H1 (cell line): ENCODE results near the gene VGLL2. TPM values are rescaled to one million over a fixed set of nuclear protein-coding genes. Genes with fewer than 3 reads are reported as not detected.

ENCODE experiments used
- CTCF ChIA-PET: fragments of 300-600 bp; sonication (Branson Sonifier 250); formaldehyde crosslinking; loops from one replicate; lab custom pipeline; 2021; ENCODE audit not compliant: partially characterized antibody; lab: Charles Lee
- POLR2A ChIA-PET: fragments of 300-600 bp; sonication (Branson Sonifier 250); formaldehyde crosslinking; loops from one replicate; lab custom pipeline; 2021; ENCODE audit warnings: inconsistent platforms; ENCODE audit not compliant: partially characterized antibody; lab: Charles Lee
- DNase-seq, 2 experiments: peaks; one replicate each; pipeline versions ENCODE4 v3.0.0 to v3.0.0-alpha.2; 2010 to 2022; ENCODE audit warnings: low spot score in 2 of 2, low read depth in 1 of 2, mixed read lengths in 1 of 2
- FAIRE-seq: peaks from 2 replicates; lab custom pipeline; 2011; peaks lifted over from hg19 to GRCh38; lab: Jason Lieb, UNC
- H2AFZ ChIP-seq: 2 replicates; pipeline ENCODE4 v1.8.1; 2012; ENCODE audit warnings: low read length, inconsistent platforms
- H2AK5ac ChIP-seq: 2 replicates; pipeline ENCODE4 v1.6.1; 2013; ENCODE audit warnings: low read depth, low read length
- H2BK120ac ChIP-seq: replicated peaks from 2 replicates; pipeline ENCODE3; 2013; ENCODE audit warnings: low read depth, low read length, inconsistent platforms
- H2BK12ac ChIP-seq: 2 replicates; pipeline ENCODE4 v1.6.1; 2013; ENCODE audit warnings: low read depth, low read length
- H2BK15ac ChIP-seq: 2 replicates; pipeline ENCODE4 v1.6.1; 2013; ENCODE audit warnings: low read length
- H2BK20ac ChIP-seq: 2 replicates; pipeline ENCODE4 v1.6.1; 2013; ENCODE audit warnings: low read length
- H2BK5ac ChIP-seq: 2 replicates; pipeline ENCODE4 v1.6.1; 2013; ENCODE audit warnings: low read depth, low read length
- H3K14ac ChIP-seq: 2 replicates; pipeline ENCODE4 v1.6.1; 2013; ENCODE audit warnings: inconsistent platforms; ENCODE audit not compliant: insufficient read length
- H3K18ac ChIP-seq: 2 replicates; pipeline ENCODE4 v1.6.1; 2013; ENCODE audit warnings: low read length; ENCODE audit errors: extremely low read depth
- H3K23ac ChIP-seq: 2 replicates; pipeline ENCODE4 v1.6.1; 2013; ENCODE audit warnings: inconsistent platforms; ENCODE audit not compliant: insufficient read length
- H3K23me2 ChIP-seq: 2 replicates; pipeline ENCODE4 v1.6.1; 2013; ENCODE audit warnings: low read depth, low read length
- H3K27ac ChIP-seq: 2 replicates; pipeline ENCODE4 v1.6.1; 2011; ENCODE audit warnings: low read depth, low read length, inconsistent platforms
- H3K27me3 ChIP-seq, 4 experiments: replicated peaks in 1 of 4; 1 replicate in 1 of 4; 2 replicates in 3 of 4; pipeline versions ENCODE4 v1.6.1 to v1.8.1; 2011 to 2013; ENCODE audit warnings: low read length in 3 of 4, mild to moderate bottlenecking in 3 of 4, inconsistent platforms in 2 of 4, mixed read lengths in 2 of 4, moderate library complexity in 1 of 4; ENCODE audit not compliant: control insufficient read depth in 3 of 4, insufficient read depth in 3 of 4; ENCODE audit errors: extremely low read depth in 1 of 4
- H3K36me3 ChIP-seq, 4 experiments: 2 replicates each; pipeline versions ENCODE4 v1.6.1 to v1.8.1; 2011 to 2013; ENCODE audit warnings: mild to moderate bottlenecking in 4 of 4, low read length in 3 of 4, moderate library complexity in 2 of 4, control low read depth in 1 of 4, inconsistent platforms in 1 of 4; ENCODE audit not compliant: insufficient read depth in 4 of 4, control insufficient read depth in 2 of 4
- H3K4ac ChIP-seq: replicated peaks from 2 replicates; pipeline ENCODE3; 2013; ENCODE audit warnings: low read length, low read depth, mixed read lengths, inconsistent platforms; ENCODE audit not compliant: insufficient read length
- H3K4me1 ChIP-seq, 4 experiments: replicated peaks in 1 of 4; 1 replicate in 1 of 4; 2 replicates in 3 of 4; pipeline versions ENCODE4 v1.6.1 to v1.8.1; 2011 to 2013; ENCODE audit warnings: low read length in 3 of 4, inconsistent platforms in 2 of 4, mixed read lengths in 1 of 4; ENCODE audit not compliant: insufficient read depth in 4 of 4, control insufficient read depth in 3 of 4
- H3K4me2 ChIP-seq, 2 experiments: 2 replicates each; pipeline versions ENCODE4 v1.6.1 to v1.8.1; 2011 to 2013; ENCODE audit warnings: low read depth in 2 of 2, low read length in 2 of 2, control low read depth in 1 of 2, inconsistent platforms in 1 of 2, mild to moderate bottlenecking in 1 of 2; ENCODE audit not compliant: insufficient read depth in 1 of 2
- H3K4me3 ChIP-seq, 4 experiments: fragments of 200-600, 300-600 bp in 1 of 4; sonication (generic), shearing (Covaris generic), sonication (Bioruptor Twin) in 1 of 4; 2 replicates each; pipeline versions ENCODE4 v1.5.1 to v1.8.1; 2011 to 2016; ENCODE audit warnings: low read length in 4 of 4, low read depth in 3 of 4, control low read depth in 2 of 4, inconsistent platforms in 2 of 4, mild to moderate bottlenecking in 2 of 4, mixed read lengths in 1 of 4, moderate library complexity in 1 of 4; ENCODE audit not compliant: insufficient read depth in 2 of 4; ENCODE audit errors: extremely low read depth in 1 of 4
- H3K56ac ChIP-seq: replicated peaks from 2 replicates; pipeline ENCODE3; 2013; ENCODE audit warnings: low read depth, mild to moderate bottlenecking, mixed read lengths, low read length, inconsistent platforms; ENCODE audit not compliant: insufficient read length
- H3K79me1 ChIP-seq: 2 replicates; pipeline ENCODE4 v1.6.1; 2013; ENCODE audit warnings: low read depth, low read length, control low read depth
- H3K79me2 ChIP-seq, 2 experiments: 2 replicates each; pipeline versions ENCODE4 v1.6.1 to v1.8.1; 2012 to 2013; ENCODE audit warnings: low read length in 2 of 2, mild to moderate bottlenecking in 2 of 2, inconsistent platforms in 1 of 2; ENCODE audit not compliant: insufficient read depth in 2 of 2, control insufficient read depth in 1 of 2
- H3K9ac ChIP-seq, 4 experiments: replicated peaks in 1 of 4; 1 replicate in 1 of 4; 2 replicates in 3 of 4; pipeline versions ENCODE4 v1.6.1 to v1.8.1; 2011 to 2013; ENCODE audit warnings: low read depth in 3 of 4, low read length in 3 of 4, control low read depth in 2 of 4, mild to moderate bottlenecking in 2 of 4, moderate library complexity in 2 of 4, inconsistent platforms in 1 of 4; ENCODE audit errors: extremely low read depth in 1 of 4
- H3K9me3 ChIP-seq, 2 experiments: 2 replicates each; pipeline versions ENCODE4 v1.6.1 to v1.8.1; 2012 to 2013; ENCODE audit warnings: mild to moderate bottlenecking in 2 of 2, moderate library complexity in 2 of 2, control low read depth in 1 of 2, inconsistent platforms in 1 of 2, low read depth in 1 of 2, low read length in 1 of 2, mixed read lengths in 1 of 2; ENCODE audit not compliant: insufficient read depth in 2 of 2
- H4K20me1 ChIP-seq, 2 experiments: replicated peaks in 1 of 2; 2 replicates each; pipeline versions ENCODE3 to v1.8.1; 2011 to 2013; ENCODE audit warnings: inconsistent platforms in 2 of 2, low read length in 2 of 2, mild to moderate bottlenecking in 1 of 2; ENCODE audit not compliant: insufficient read depth in 2 of 2, control insufficient read depth in 1 of 2
- H4K5ac ChIP-seq: 2 replicates; pipeline ENCODE4 v1.6.1; 2013; ENCODE audit warnings: low read length, low read depth, mixed read lengths, inconsistent platforms; ENCODE audit not compliant: insufficient read length
- H4K8ac ChIP-seq: 2 replicates; pipeline ENCODE4 v1.8.0; 2013; ENCODE audit warnings: mild to moderate bottlenecking, moderate library complexity, low read length, inconsistent platforms; ENCODE audit not compliant: insufficient read depth; ENCODE audit errors: extremely low read depth
- H4K91ac ChIP-seq: replicated peaks from 2 replicates; pipeline ENCODE3; 2013; ENCODE audit warnings: low read length, mixed read lengths, inconsistent platforms; ENCODE audit not compliant: insufficient read length
- ATF3 ChIP-seq: IDR thresholded peaks from 2 replicates; pipeline ENCODE4 v1.6.1; 2011; ENCODE audit warnings: low read depth, mild to moderate bottlenecking, low read length; ENCODE audit not compliant: insufficient read depth
- BACH1 ChIP-seq: IDR thresholded peaks from 2 replicates; pipeline ENCODE4 v1.6.1; 2012; ENCODE audit warnings: low read length, improper control_type of control experiment
- CTBP2 ChIP-seq: IDR thresholded peaks from 2 replicates; pipeline ENCODE4 v1.7.0; 2011; ENCODE audit warnings: borderline replicate concordance, mild to moderate bottlenecking, moderate library complexity, mixed read lengths, low read length; ENCODE audit not compliant: insufficient read depth, insufficient read length
- HDAC2 ChIP-seq, 2 experiments: fragments of 300-600 bp in 1 of 2; sonication (generic) in 1 of 2; IDR thresholded peaks; 2 replicates each; pipeline ENCODE4 v1.6.1; 2011 to 2012; ENCODE audit warnings: low read depth in 2 of 2, low read length in 2 of 2, mild to moderate bottlenecking in 2 of 2, moderate library complexity in 2 of 2, borderline replicate concordance in 1 of 2, inconsistent platforms in 1 of 2
- KDM1A ChIP-seq: fragments of 200-600, 300-600 bp; sonication (generic); IDR thresholded peaks from 2 replicates; pipeline ENCODE4 v1.7.1; 2016; ENCODE audit warnings: mild to moderate bottlenecking, low read length, borderline replicate concordance
- KDM4A ChIP-seq: IDR thresholded peaks from one replicate; pipeline ENCODE4 v1.7.1; 2012; ENCODE audit warnings: low read depth, mild to moderate bottlenecking, moderate library complexity, low read length, inconsistent platforms; ENCODE audit not compliant: severe bottlenecking
- MAFK ChIP-seq: IDR thresholded peaks from 2 replicates; pipeline ENCODE4 v1.6.1; 2012; ENCODE audit warnings: low read depth, mild to moderate bottlenecking, improper control_type of control experiment, low read length
- NRF1 ChIP-seq: IDR thresholded peaks from 2 replicates; pipeline ENCODE4 v1.6.1; 2011; ENCODE audit warnings: mild to moderate bottlenecking, low read depth, low read length, improper control_type of control experiment
- POLR2AphosphoS5 ChIP-seq: IDR thresholded peaks from 2 replicates; pipeline ENCODE4 v1.6.1; 2011; ENCODE audit warnings: low read depth, low read length
- POU5F1 ChIP-seq: IDR thresholded peaks from 2 replicates; pipeline ENCODE4 v1.6.1; 2011; ENCODE audit warnings: low read depth, mild to moderate bottlenecking, low read length, moderate library complexity
- SIX5 ChIP-seq: IDR thresholded peaks from 2 replicates; pipeline ENCODE4 v1.6.1; 2011; ENCODE audit warnings: mild to moderate bottlenecking, low read depth, low read length
- SP2 ChIP-seq: IDR thresholded peaks from 2 replicates; pipeline ENCODE4 v1.6.1; 2012; ENCODE audit warnings: mild to moderate bottlenecking, low read length, inconsistent platforms
- TAF7 ChIP-seq: optimal IDR thresholded peaks from 2 replicates; pipeline ENCODE3; 2011; ENCODE audit warnings: low read depth, mild to moderate bottlenecking, inconsistent platforms, low read length, moderate library complexity, borderline replicate concordance
- WGBS, 2 experiments: shearing (Covaris generic) in 1 of 2; methylation state at CpG; one replicate each; pipeline versions ENCODE4 v1.1.6 to v1.1.7; 2013 to 2015; ENCODE audit warnings: low lambda C conversion rate in 2 of 2, mixed read lengths in 2 of 2, inconsistent platforms in 1 of 2, low coverage in 1 of 2, missing lambda C conversion rate in 1 of 2; ENCODE audit not compliant: insufficient replicate concordance in 2 of 2, insufficient coverage in 1 of 2, insufficient read length in 1 of 2; ENCODE audit errors: extremely low coverage in 1 of 2, missing lambda C conversion rate in 1 of 2; 5-methylcytosine and 5-hydroxymethylcytosine counted together
- polyA plus RNA-seq, 7 experiments: library from polyadenylated mRNA; depleted of rRNA in 3 of 7; stranded (reverse) in 5 of 7; unstranded in 2 of 7; fragments of >200 nt in 5 of 7; fragments of 200-250 nt in 2 of 7; gene quantifications; 1 replicate in 5 of 7; 2 replicates in 1 of 7; 4 replicates in 1 of 7; pipeline versions ENCODE4 v1.2.1 to v1.2.3, GENCODE V29; 2011 to 2013; ENCODE audit warnings: missing spikeins in 2 of 7, mixed read lengths in 2 of 7
- total RNA-seq: library from RNA; stranded (reverse); fragmentation: NEBNext Ultra II Directional; extraction: Animal tissue kit (Norgen Biotek cat#: 25700); gene quantifications from 2 replicates; pipeline ENCODE4 v1.2.1, GENCODE V29; 2021

Gene VGLL2
- total and polyA plus RNA-seq, 2 of the 8 experiments (the other 6 are each of a cell fraction or from before 2014, with no cell fraction given), result not detected

- H2AFZ ChIP-seq, result no peak overlapping the region
- H3K23ac ChIP-seq, result no peak overlapping the region
- H2BK120ac ChIP-seq, result no peak overlapping the region
- no peaks in the 10 kb centered on the region for H3K23me2 ChIP-seq
- no peak overlapping the region for H3K4me3 ChIP-seq
- no peak overlapping the region for H4K8ac ChIP-seq
- H3K4me2 ChIP-seq, result no peak overlapping the region
- H4K20me1 ChIP-seq, result no peaks in the 10 kb centered on the region
- no peaks in the 10 kb centered on the region for H3K27me3 ChIP-seq
- no peak overlapping the region for H3K14ac ChIP-seq
- H2BK20ac ChIP-seq, result no peak overlapping the region
- H2BK5ac ChIP-seq, result no peak overlapping the region
- H3K79me2 ChIP-seq, result no peaks in the 10 kb centered on the region
- WGBS, 2 experiments, result 90% methylated on average over 2 of the region's 2 CpGs; no CpG with 5 or more reads in 1 of the 2 experiments
- no peak overlapping the region for H2BK12ac ChIP-seq
- CTCF ChIA-PET, result interaction anchor here (0.9 to 1.5 kb wide), 3 partner anchors 14 to 137 kb away, joined by 3 to 6 read pairs (median 4); no protein-coding TSS in a partner anchor
- FAIRE-seq (no peak), DNase-seq (no peak)
- H3K79me1 ChIP-seq, result no peaks in the 10 kb centered on the region
- no peaks in the 10 kb centered on the region for H3K4me1 ChIP-seq
- no peak overlapping the region for H3K27ac ChIP-seq
- no peak overlapping the region for H3K4ac ChIP-seq
- POLR2A ChIA-PET, result no interaction called here
- no peaks in the 10 kb centered on the region for H3K9me3 ChIP-seq
- no peak overlapping the region for H4K5ac ChIP-seq
- H3K18ac ChIP-seq, result no peak overlapping the region
- H3K56ac ChIP-seq, result no peak overlapping the region
- no peak overlapping the region for H3K9ac ChIP-seq
- no peaks in the 10 kb centered on the region for H3K36me3 ChIP-seq
- H4K91ac ChIP-seq, result no peak overlapping the region
- H2BK15ac ChIP-seq, result no peak overlapping the region
- no peak overlapping the region for H2AK5ac ChIP-seq
- TF ChIP-seq POU5F1, result no peak
- TF ChIP-seq BACH1, result no peak
- TF ChIP-seq SIX5, result no peak
- no peak for TF ChIP-seq TAF7
- no peak for TF ChIP-seq ATF3
- TF ChIP-seq KDM1A, result no peak
- TF ChIP-seq CTBP2, result no peak
- no peak for TF ChIP-seq KDM4A
- TF ChIP-seq HDAC2 (IDR thresholded peaks at IDR 0.05; ENCODE audit: borderline replicate concordance in 1 of 2, low read depth in 2 of 2, low read length in 2 of 2), result no peak
- TF ChIP-seq POLR2AphosphoS5, result no peak
- TF ChIP-seq MAFK, result no peak
- TF ChIP-seq SP2, result no peak
- no peak for TF ChIP-seq NRF1
Observed at GRCh38 chr6:117304446-117304845, 39.1 kb downstream of the VGLL2 start.
